Peyer's patch (tissue), 4 donors: ENCODE results near the gene ARPC1B. TPM values are rescaled to one million over a fixed set of nuclear protein-coding genes. Genes with fewer than 3 reads are reported as not detected.

Experiments used
- DNase-seq, 3 donors: peaks; one replicate each; pipeline ENCODE4 v3.0.0-alpha.2; 2017 to 2019
- H3K27ac ChIP-seq, 4 donors: fragments of 200-600 bp; sonication (generic); one replicate each; pipeline ENCODE4 v1.5.1; 2016 to 2019
- H3K27me3 ChIP-seq, 2 donors: fragments of 200-600 bp; sonication (generic); one replicate each; pipeline ENCODE4 v1.5.1; 2019
- H3K36me3 ChIP-seq, 3 donors: fragments of 200-600 bp; sonication (generic); one replicate each; pipeline ENCODE4 v1.5.1; 2016 to 2019
- H3K4me1 ChIP-seq, 4 donors: fragments of 200-600 bp; sonication (generic); one replicate each; pipeline ENCODE4 v1.5.1; 2016 to 2019
- H3K4me3 ChIP-seq, 4 donors: fragments of 200-600 bp; sonication (generic); 1 replicate in 3 of 4; 2 replicates in 1 of 4; pipeline ENCODE4 v1.5.1; 2016 to 2019; ENCODE audit warnings: mild to moderate bottlenecking in 1 of 4
- H3K9me3 ChIP-seq, 4 donors: fragments of 200-600 bp; sonication (generic); one replicate each; pipeline ENCODE4 v1.5.1; 2016 to 2019; ENCODE audit warnings: mild to moderate bottlenecking in 1 of 4
- CTCF ChIP-seq, 6 experiments: fragments of 450-650 bp in 4 of 6; fragments of 200-600 bp in 2 of 6; sonication (generic) in 1 of 6; IDR thresholded peaks; one replicate each; pipeline ENCODE4 v1.5.1; 2017 to 2019; ENCODE audit warnings: antibody characterized with exemption in 6 of 6, mild to moderate bottlenecking in 3 of 6, moderate library complexity in 1 of 6
- POLR2A ChIP-seq, 2 donors: fragments of 450-650 bp; IDR thresholded peaks; one replicate each; pipeline ENCODE4 v1.5.1; 2017; ENCODE audit warnings: antibody characterized with exemption in 2 of 2, mild to moderate bottlenecking in 2 of 2, moderate library complexity in 2 of 2
- total RNA-seq, 4 donors: library from RNA; depleted of rRNA; stranded (reverse); fragments of >200 nt; gene quantifications; one replicate each; pipeline ENCODE4 v1.1.0, GENCODE V29; 2016

ARPC1B gene
- 100 to 1,000 TPM; 228 to 386 (median 343) TPM for total RNA-seq

DNA sequence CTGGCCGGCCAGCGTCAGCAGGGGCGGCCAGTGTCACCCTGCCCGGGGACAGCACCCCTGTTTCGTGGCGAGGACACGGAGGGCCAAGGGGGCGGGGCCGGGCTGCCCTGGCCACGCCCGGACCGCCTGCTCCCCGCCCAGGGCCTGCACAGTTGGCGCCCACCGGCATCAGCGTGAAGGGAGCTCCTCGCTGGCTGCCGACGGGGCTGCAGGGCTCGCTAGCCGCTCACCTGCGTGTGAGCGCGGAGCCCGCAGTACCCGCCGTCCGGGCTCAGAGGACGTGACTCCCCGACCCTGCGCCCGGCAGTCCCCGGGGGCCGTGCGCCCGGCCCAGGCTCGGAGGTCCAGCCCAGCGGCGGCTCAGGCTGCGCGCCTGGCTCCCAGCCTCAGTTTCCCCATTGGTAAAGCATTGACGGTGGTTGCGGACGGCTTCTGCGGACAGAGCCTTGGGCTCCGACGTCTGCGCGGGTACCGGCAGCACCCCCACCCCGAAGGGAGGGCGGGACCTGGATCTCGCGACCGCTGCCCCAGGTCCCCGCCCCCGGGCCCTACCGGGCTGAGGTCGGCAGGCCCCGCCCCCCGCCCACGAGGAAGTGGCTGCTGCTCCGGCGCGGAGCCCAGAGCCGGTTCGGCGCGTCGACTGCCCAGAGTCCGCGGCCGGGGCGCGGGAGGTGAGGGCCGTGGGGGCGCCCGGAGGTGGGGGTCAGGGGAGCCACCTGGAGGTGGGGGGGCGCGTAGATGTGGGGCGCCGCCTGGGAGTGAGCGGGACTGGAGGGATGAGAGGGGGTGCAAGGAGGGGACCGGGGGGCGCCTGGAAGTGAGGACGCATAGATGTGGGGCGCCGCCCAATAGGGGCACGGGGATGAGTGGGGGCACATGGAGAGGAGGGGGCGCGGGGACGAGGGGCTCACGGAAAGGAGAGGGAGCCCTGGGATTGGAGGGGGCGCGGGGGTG is at the start of gene ARPC1B:
Gene ARPC1B, plus strand, starts transcription at position 620 of the 954 bp plus-strand sequence. CDS start 10,985 bp downstream, outside the sequence.
- H3K27me3 ChIP-seq = no peaks in the 10 kb centered on the region
- H3K27ac ChIP-seq = peak within 1 kb of the TSS; percentile 92 to 99 (median 98)
- TF ChIP-seq POLR2A (IDR thresholded peaks at IDR 0.05) (peak; percentile 63 to 89), CTCF (IDR thresholded peaks at IDR 0.05) (no peak)
- H3K4me3 ChIP-seq = peak within 1 kb of the TSS; percentile 86 to 99 (median 90)
- H3K36me3 ChIP-seq = peaks cover 0 to 8% (median 0%) of the 10 kb centered on the region in 3 donors
- H3K9me3 ChIP-seq = no peaks in the 10 kb centered on the region
- peaks cover 0 to 25% (median 7%) of the 10 kb centered on the region in 4 donors for H3K4me1 ChIP-seq
- peak; percentile 91 to 95 (median 91) for DNase-seq

DNA sequence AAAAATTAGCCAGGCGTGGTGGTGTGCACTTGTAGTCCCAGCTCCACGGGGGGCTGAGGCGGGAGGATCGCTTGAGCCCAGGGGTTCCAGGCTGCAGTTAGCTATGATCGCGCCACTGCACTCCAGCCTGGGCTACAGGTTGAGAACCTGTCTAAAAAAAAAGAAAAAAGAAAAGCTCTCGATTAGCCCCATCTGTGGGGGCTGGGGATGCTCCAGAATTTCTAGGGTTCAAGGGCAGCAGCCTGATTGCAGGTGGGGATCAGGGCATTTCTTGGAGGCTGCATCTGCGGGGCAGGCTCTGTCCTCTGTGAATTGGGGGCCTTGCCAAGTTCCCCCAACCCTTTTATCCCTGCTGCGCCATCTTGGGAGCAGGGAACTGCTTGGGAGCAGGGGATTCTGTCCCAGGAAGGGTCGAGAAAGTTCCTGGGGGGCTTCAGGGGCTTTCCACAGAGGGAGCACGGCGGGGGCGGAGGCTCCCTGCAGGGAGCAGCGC is 49.5 kb upstream of the ARPC1B start:
- no peaks in the 10 kb centered on the region for H3K27me3 ChIP-seq
- H3K27ac ChIP-seq = peak overlapping the region; percentile 87 to 90 (median 89)
- H3K36me3 ChIP-seq = no peaks in the 10 kb centered on the region
- TF ChIP-seq POLR2A (IDR thresholded peaks at IDR 0.05) = no peak
- no peak for TF ChIP-seq CTCF (IDR thresholded peaks at IDR 0.05)
- peaks cover 0 to 42% (median 9%) of the 10 kb centered on the region in 4 donors for H3K4me1 ChIP-seq
- peak overlapping the region; percentile 95 to 99 (median 98) for H3K4me3 ChIP-seq
- peak in 1 of 3 donors; percentile 43 for DNase-seq
- H3K9me3 ChIP-seq = no peaks in the 10 kb centered on the region

DNA sequence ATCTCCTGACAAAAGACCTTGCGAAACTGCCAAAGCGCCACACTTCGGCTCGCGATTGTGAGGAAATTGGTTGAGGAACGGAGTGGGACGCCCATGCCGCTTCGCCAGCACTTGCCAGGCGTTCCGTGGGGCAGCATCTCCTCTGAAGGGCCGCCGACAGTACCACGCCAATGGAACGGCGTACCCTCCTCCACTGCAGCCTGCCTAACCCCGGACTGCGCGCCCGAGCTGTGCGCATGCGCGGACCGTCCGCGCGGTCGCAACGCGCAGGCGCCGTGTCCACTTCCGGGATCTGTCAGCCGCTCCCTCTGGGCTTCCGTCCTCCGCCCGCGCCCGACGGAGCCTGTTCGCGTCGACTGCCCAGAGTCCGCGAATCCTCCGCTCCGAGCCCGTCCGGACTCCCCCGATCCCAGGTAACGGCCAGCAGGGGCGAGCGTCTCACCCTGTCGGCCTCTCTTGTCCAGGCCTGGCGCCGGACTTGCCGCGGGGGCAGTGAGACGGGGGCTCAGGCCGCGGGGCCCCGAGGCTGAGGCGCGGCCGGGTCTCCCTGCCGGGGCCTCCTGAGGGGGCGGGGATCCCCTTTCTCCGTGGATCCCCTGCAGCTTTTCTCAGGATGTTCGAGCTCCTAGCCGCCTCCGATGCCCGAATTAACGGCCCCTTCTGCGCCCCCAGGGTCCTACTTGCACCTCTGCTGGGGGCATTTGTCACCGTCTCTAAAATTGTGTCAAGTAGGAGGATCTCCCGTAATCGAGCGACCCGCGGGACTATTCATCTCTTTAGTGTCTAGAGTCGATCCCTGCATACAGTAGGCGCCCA is 48.7 kb upstream of the ARPC1B start, which contains the start of gene ARPC1A:
Gene ARPC1A, plus strand, starts transcription at position 307 of the 816 bp plus-strand sequence. CDS start 7,456 bp downstream, outside the sequence.
- Histone ChIP-seq H3K27me3 (no peaks in the 10 kb centered on the region), H3K4me1 (peaks cover 0 to 50% (median 9%) of the 10 kb centered on the region in 4 donors), H3K27ac (peak within 1 kb of the TSS; percentile 87 to 90 (median 89)), H3K4me3 (peak within 1 kb of the TSS; percentile 95 to 99 (median 98)), H3K9me3 (no peaks in the 10 kb centered on the region), H3K36me3 (no peaks in the 10 kb centered on the region)
- peak in 3 of 6 experiments; percentile 36 to 45 (median 41) for TF ChIP-seq CTCF (IDR thresholded peaks at IDR 0.05)
- TF ChIP-seq POLR2A (IDR thresholded peaks at IDR 0.05) = peak; percentile 86 to 88
- DNase-seq = peak; percentile 78 to 96 (median 95)

- peaks cover 0 to 54% (median 9%) of the 10 kb centered on the region in 4 donors for H3K4me1 ChIP-seq
Measured at GRCh38 chr7:99326408-99326782, 48.1 kb upstream of the ARPC1B start.

More at GRCh38 chr7:99326408-99326782, 48.1 kb upstream of the ARPC1B start:
- Histone ChIP-seq H3K4me3 (peak overlapping the region; percentile 95 to 99 (median 98)), H3K36me3 (no peaks in the 10 kb centered on the region), H3K27me3 (no peaks in the 10 kb centered on the region), H3K9me3 (no peaks in the 10 kb centered on the region), H3K27ac (peak overlapping the region; percentile 87 to 90 (median 89))
- DNase-seq = no peak
- TF ChIP-seq POLR2A (IDR thresholded peaks at IDR 0.05) = no peak
- no peak for TF ChIP-seq CTCF (IDR thresholded peaks at IDR 0.05)
